IPS DF 6.9 (cell line): Measurements from ENCODE around the gene CSRNP3.
"Not testable (repeated sequence)": the region's sequence is repeated elsewhere in the genome, so short reads cannot be mapped to it uniquely, and the experiment has no call there.

Experiments
- DNase-seq: peaks from one replicate; pipeline ENCODE4 v3.0.0-alpha.2; 2013; ENCODE audit warnings: low read depth, low spot score
- H3K27ac ChIP-seq: one replicate; pipeline ENCODE4 v1.5.1; 2013; ENCODE audit warnings: low read length, control low read depth
- H3K27me3 ChIP-seq: 2 replicates; pipeline ENCODE4 v1.6.1; 2013; ENCODE audit warnings: mild to moderate bottlenecking, low read length; ENCODE audit not compliant: control insufficient read depth, insufficient read depth
- H3K36me3 ChIP-seq: 2 replicates; pipeline ENCODE4 v1.6.1; 2013; ENCODE audit warnings: low read length; ENCODE audit not compliant: control insufficient read depth, insufficient read depth
- H3K4me1 ChIP-seq: 2 replicates; pipeline ENCODE4 v1.6.1; 2013; ENCODE audit warnings: low read length; ENCODE audit not compliant: control insufficient read depth, insufficient read depth
- H3K4me3 ChIP-seq: 2 replicates; pipeline ENCODE4 v1.5.1; 2013; ENCODE audit warnings: mild to moderate bottlenecking, low read length
- H3K9me3 ChIP-seq: 2 replicates; pipeline ENCODE4 v1.6.1; 2013; ENCODE audit warnings: low read length, inconsistent platforms; ENCODE audit not compliant: control insufficient read depth, insufficient read depth
- WGBS: extraction: QIAGEN DNeasy Blood & Tissue Kit; methylation state at CpG from one replicate; pipeline ENCODE4 v1.1.7; 2013; ENCODE audit warnings: mixed read lengths, missing lambda C conversion rate; ENCODE audit not compliant: insufficient read length, insufficient coverage; 5-methylcytosine and 5-hydroxymethylcytosine counted together

CSRNP3 gene

GRCh38 chr2:165582863-165583506 is 113.5 kb downstream of the CSRNP3 start:
- no peaks in the 10 kb centered on the region for H3K36me3 ChIP-seq
- DNase-seq: no peak
- H3K9me3 ChIP-seq: no peaks in the 10 kb centered on the region
- H3K4me3 ChIP-seq: no peak overlapping the region
- peaks cover 2% of the 10 kb centered on the region; the same call in 1 of the 2 replicates for H3K4me1 ChIP-seq
- H3K27ac ChIP-seq: no peak overlapping the region
- WGBS: no CpG with 5 or more reads among the region's 1 CpG
- H3K27me3 ChIP-seq: no peaks in the 10 kb centered on the region

- no peaks in the 10 kb centered on the region for H3K36me3 ChIP-seq
- no peaks in the 10 kb centered on the region for H3K9me3 ChIP-seq
- H3K27me3 ChIP-seq: no peaks in the 10 kb centered on the region
- no peak overlapping the region for H3K4me3 ChIP-seq
- peaks cover 2% of the 10 kb centered on the region; the same call in 1 of the 2 replicates for H3K4me1 ChIP-seq
- WGBS: no CpG with 5 or more reads among the region's 3 CpGs
- no peak overlapping the region for H3K27ac ChIP-seq
- DNase-seq: no peak
Observed at GRCh38 chr2:165584126-165584654, 114.7 kb downstream of the CSRNP3 start.

GRCh38 chr2:165586019-165586418 is 116.5 kb downstream of the CSRNP3 start:
- no peak overlapping the region for H3K4me3 ChIP-seq
- H3K4me1 ChIP-seq: peaks cover under 1% of the 10 kb centered on the region; the same call in 1 of the 2 replicates
- H3K36me3 ChIP-seq: no peaks in the 10 kb centered on the region
- DNase-seq: no peak
- H3K27me3 ChIP-seq: no peaks in the 10 kb centered on the region
- no peaks in the 10 kb centered on the region for H3K9me3 ChIP-seq
- no peak overlapping the region for H3K27ac ChIP-seq
- WGBS: no CpG with 5 or more reads among the region's 3 CpGs

- DNase-seq: no peak
- no peaks in the 10 kb centered on the region for H3K36me3 ChIP-seq
- H3K4me1 ChIP-seq: no peaks in the 10 kb centered on the region
- no peaks in the 10 kb centered on the region for H3K27me3 ChIP-seq
- H3K4me3 ChIP-seq: no peak overlapping the region
- H3K27ac ChIP-seq: no peak overlapping the region
- H3K9me3 ChIP-seq: no peaks in the 10 kb centered on the region
- WGBS: no CpG with 5 or more reads among the region's 4 CpGs
Observed at GRCh38 chr2:165587335-165587938, 117.9 kb downstream of the CSRNP3 start.

GRCh38 chr2:165590999-165591398 is 121.5 kb downstream of the CSRNP3 start:
- not testable (repeated sequence) for H3K4me1 ChIP-seq, H3K36me3 ChIP-seq, H3K27me3 ChIP-seq, H3K9me3 ChIP-seq, DNase-seq, H3K4me3 ChIP-seq, H3K27ac ChIP-seq

- DNase-seq: no peak
- Histone ChIP-seq H3K4me3 (no peak overlapping the region), H3K9me3 (no peaks in the 10 kb centered on the region), H3K36me3 (no peaks in the 10 kb centered on the region), H3K27me3 (no peaks in the 10 kb centered on the region), H3K4me1 (no peaks in the 10 kb centered on the region), H3K27ac (no peak overlapping the region)
- WGBS: no CpG with 5 or more reads among the region's 3 CpGs
Observed at GRCh38 chr2:165593081-165593480, 123.6 kb downstream of the CSRNP3 start.

- H3K27ac ChIP-seq: no peak overlapping the region
- no peak for DNase-seq
- no peaks in the 10 kb centered on the region for H3K4me1 ChIP-seq
- no peak overlapping the region for H3K4me3 ChIP-seq
- no peaks in the 10 kb centered on the region for H3K36me3 ChIP-seq
- WGBS: no CpG with 5 or more reads among the region's 1 CpG
- H3K27me3 ChIP-seq: no peaks in the 10 kb centered on the region
- no peaks in the 10 kb centered on the region for H3K9me3 ChIP-seq
Observed at GRCh38 chr2:165594231-165594934, 124.9 kb downstream of the CSRNP3 start.

GRCh38 chr2:165594935-165595255 is 125.4 kb downstream of the CSRNP3 start:
- Histone ChIP-seq H3K27me3 (no peaks in the 10 kb centered on the region), H3K4me1 (no peaks in the 10 kb centered on the region), H3K9me3 (no peaks in the 10 kb centered on the region), H3K4me3 (no peak overlapping the region), H3K36me3 (no peaks in the 10 kb centered on the region), H3K27ac (no peak overlapping the region)
- DNase-seq: no peak
- no CpG with 5 or more reads among the region's 6 CpGs for WGBS

GRCh38 chr2:165596788-165597187 is 127.3 kb downstream of the CSRNP3 start:
- no peak for DNase-seq
- Histone ChIP-seq H3K9me3 (no peaks in the 10 kb centered on the region), H3K4me3 (no peak overlapping the region), H3K27ac (no peak overlapping the region), H3K36me3 (no peaks in the 10 kb centered on the region), H3K27me3 (no peaks in the 10 kb centered on the region), H3K4me1 (no peaks in the 10 kb centered on the region)
- WGBS: no CpG with 5 or more reads among the region's 3 CpGs

- Histone ChIP-seq H3K36me3 (no peaks in the 10 kb centered on the region), H3K4me1 (no peaks in the 10 kb centered on the region), H3K27me3 (no peaks in the 10 kb centered on the region), H3K27ac (no peak overlapping the region), H3K4me3 (no peak overlapping the region), H3K9me3 (no peaks in the 10 kb centered on the region)
- no peak for DNase-seq
- no CpG with 5 or more reads among the region's 1 CpG for WGBS
Observed at GRCh38 chr2:165601065-165601830, 131.8 kb downstream of the CSRNP3 start.
